Keratinocyte (primary cell): ENCODE results near the gene ZNF423. TPM values are rescaled to one million over a fixed set of nuclear protein-coding genes. Genes with fewer than 3 reads are reported as not detected.

Source experiments
- DNase-seq: peaks from one replicate; pipeline ENCODE4 v3.0.0-alpha.2; 2011; ENCODE audit warnings: low read depth, missing footprints, low spot score
- FAIRE-seq: peaks from 2 replicates; lab custom pipeline; 2011; peaks lifted over from hg19 to GRCh38; lab: Jason Lieb, UNC
- H2AFZ ChIP-seq: 2 replicates; pipeline ENCODE4 v1.6.0; 2012; ENCODE audit warnings: low read length, control low read depth, inconsistent platforms; ENCODE audit not compliant: control insufficient read depth
- H3K27ac ChIP-seq: 2 replicates; pipeline ENCODE4 v1.5.1; 2011; ENCODE audit warnings: low read length; ENCODE audit not compliant: control insufficient read depth, insufficient read depth
- H3K27me3 ChIP-seq: 3 replicates; pipeline ENCODE4 v1.6.0; 2011; ENCODE audit warnings: low read length; ENCODE audit not compliant: control insufficient read depth, insufficient read depth; ENCODE audit errors: extremely low read depth
- H3K36me3 ChIP-seq, 2 experiments: 2 replicates in 1 of 2; 3 replicates in 1 of 2; pipeline ENCODE4 v1.5.1; 2011; ENCODE audit warnings: low read length in 2 of 2, mild to moderate bottlenecking in 1 of 2; ENCODE audit not compliant: control insufficient read depth in 2 of 2, insufficient read depth in 2 of 2; ENCODE audit errors: extremely low read depth in 1 of 2
- H3K4me1 ChIP-seq: 3 replicates; pipeline ENCODE4 v1.5.1; 2011; ENCODE audit warnings: low read length; ENCODE audit not compliant: control insufficient read depth, insufficient read depth; ENCODE audit errors: extremely low read depth
- H3K4me2 ChIP-seq: 3 replicates; pipeline ENCODE4 v1.6.0; 2011; ENCODE audit warnings: low read depth, low read length; ENCODE audit not compliant: control insufficient read depth, insufficient read depth; ENCODE audit errors: extremely low read depth
- H3K4me3 ChIP-seq, 3 experiments: fragments of 200-600 bp in 1 of 3; sonication (generic) in 1 of 3; 2 replicates in 2 of 3; 3 replicates in 1 of 3; pipeline ENCODE4 v1.5.1; 2011 to 2016; ENCODE audit warnings: low read length in 3 of 3, mild to moderate bottlenecking in 3 of 3, control low read depth in 2 of 3, inconsistent platforms in 1 of 3, low read depth in 1 of 3, mixed read lengths in 1 of 3, mixed run types in 1 of 3, moderate library complexity in 1 of 3; ENCODE audit not compliant: control insufficient read depth in 2 of 3, insufficient read depth in 2 of 3; ENCODE audit errors: extremely low read depth in 1 of 3
- H3K79me2 ChIP-seq: 2 replicates; pipeline ENCODE4 v1.6.0; 2012; ENCODE audit warnings: low read length; ENCODE audit not compliant: control insufficient read depth, insufficient read depth
- H3K9ac ChIP-seq: 3 replicates; pipeline ENCODE4 v1.6.0; 2011; ENCODE audit warnings: low read length; ENCODE audit not compliant: control insufficient read depth, insufficient read depth; ENCODE audit errors: extremely low read depth
- H3K9me1 ChIP-seq: 3 replicates; pipeline ENCODE4 v1.6.0; 2011; ENCODE audit warnings: low read length; ENCODE audit not compliant: control insufficient read depth, insufficient read depth; ENCODE audit errors: extremely low read depth
- H3K9me3 ChIP-seq: 2 replicates; pipeline ENCODE4 v1.5.1; 2012; ENCODE audit warnings: low read depth, low read length; ENCODE audit not compliant: control insufficient read depth
- H4K20me1 ChIP-seq: 3 replicates; pipeline ENCODE4 v1.6.0; 2011; ENCODE audit warnings: low read length; ENCODE audit not compliant: control insufficient read depth, insufficient read depth; ENCODE audit errors: extremely low read depth
- EZH2 ChIP-seq: IDR thresholded peaks from one replicate; pipeline ENCODE4 v1.6.1; 2012; ENCODE audit warnings: inconsistent platforms, mild to moderate bottlenecking, low read length, moderate library complexity
- dilution Hi-C: fragments of 300-500 bp; cut with MboI; formaldehyde crosslinking; loops from one replicate; pipeline ENCODE4 v1.7.0; 2020; ENCODE audit warnings: low sequenced_read_pairs; ENCODE audit not compliant: extremely low pct_ligation_motif_present
- polyA plus RNA-seq, 5 experiments: library from polyadenylated mRNA; depleted of rRNA in 3 of 5; stranded (reverse) in 3 of 5; stranded (forward) in 1 of 5; unstranded in 1 of 5; fragments of >200 nt; gene quantifications; 1 replicate in 1 of 5; 2 replicates in 3 of 5; 3 replicates in 1 of 5; pipeline versions ENCODE4 v1.2.1 to v1.2.3, GENCODE V29; 2011 to 2012; ENCODE audit warnings: missing spikeins in 2 of 5, low read depth in 1 of 5, low replicate concordance in 1 of 5
- TF ChIP-seq, protein P1 (sequence below), 3 experiments: IDR thresholded peaks in 1 of 3; conservative IDR thresholded peaks in 1 of 3; optimal IDR thresholded peaks in 1 of 3; 2 replicates in 2 of 3; 3 replicates in 1 of 3; pipeline versions ENCODE3 to v1.5.1; 2011; ENCODE audit warnings: low read length in 3 of 3, mild to moderate bottlenecking in 3 of 3, moderate library complexity in 2 of 3, control low read depth in 1 of 3, inconsistent platforms in 1 of 3; ENCODE audit not compliant: insufficient read depth in 2 of 3; ENCODE audit errors: extremely low read depth in 1 of 3

ZNF423 gene
- polyA plus RNA-seq, 1 donor (not counting 4 experiments of a cell fraction or from before 2014, with no cell fraction given), result 0.05 TPM

DNA sequence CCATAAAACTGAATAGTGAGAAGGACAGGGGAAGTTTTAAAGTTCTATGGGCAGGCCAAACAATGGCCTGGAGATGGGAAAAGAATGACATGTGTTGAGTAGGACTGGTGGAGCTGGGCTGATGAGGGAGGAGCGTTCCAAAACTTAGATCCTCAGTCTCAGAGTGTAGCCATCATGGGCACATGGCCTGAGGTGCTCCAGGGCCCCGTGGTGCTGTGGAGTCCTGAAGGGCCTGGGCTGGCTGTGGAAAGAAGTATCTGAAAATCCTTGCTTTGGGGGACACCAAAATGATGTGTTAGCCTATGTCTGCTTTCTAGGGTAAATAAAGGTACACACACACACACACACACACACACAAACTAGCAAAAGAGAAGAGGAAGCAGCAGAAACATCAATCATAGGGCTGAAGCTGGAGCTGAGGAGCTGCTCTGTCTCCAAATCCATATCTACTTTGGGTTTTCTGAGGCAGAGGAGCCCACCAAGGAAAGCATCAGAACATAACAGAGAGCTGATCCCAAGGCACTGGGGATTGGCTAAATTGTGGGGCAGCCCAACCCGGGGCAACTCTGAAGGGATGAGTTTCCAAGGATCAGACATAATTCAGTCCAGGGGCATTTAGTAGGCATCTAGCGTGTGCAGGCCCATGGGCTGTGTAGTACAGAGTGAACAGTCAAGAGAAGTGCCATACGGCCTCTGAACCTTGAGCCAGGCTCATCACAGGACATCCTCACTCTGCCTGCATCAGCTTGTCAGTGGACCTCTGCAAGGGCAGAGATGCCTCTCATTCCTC is 397.1 kb downstream of the ZNF423 start:
- Histone ChIP-seq H3K4me2 (no peak overlapping the region), H3K4me1 (no peaks in the 10 kb centered on the region), H3K9ac (no peak overlapping the region), H2AFZ (no peak overlapping the region), H3K4me3 (no peak overlapping the region), H3K9me3 (no peaks in the 10 kb centered on the region), H3K36me3 (no peaks in the 10 kb centered on the region), H3K27me3 (no peaks in the 10 kb centered on the region), H3K79me2 (no peaks in the 10 kb centered on the region), H3K9me1 (no peaks in the 10 kb centered on the region), H3K27ac (no peak overlapping the region), H4K20me1 (no peaks in the 10 kb centered on the region)
- no peak for DNase-seq
- dilution Hi-C loops, result no loop called here
- TF ChIP-seq EZH2, result no peak
- TF ChIP-seq, protein P1, sequence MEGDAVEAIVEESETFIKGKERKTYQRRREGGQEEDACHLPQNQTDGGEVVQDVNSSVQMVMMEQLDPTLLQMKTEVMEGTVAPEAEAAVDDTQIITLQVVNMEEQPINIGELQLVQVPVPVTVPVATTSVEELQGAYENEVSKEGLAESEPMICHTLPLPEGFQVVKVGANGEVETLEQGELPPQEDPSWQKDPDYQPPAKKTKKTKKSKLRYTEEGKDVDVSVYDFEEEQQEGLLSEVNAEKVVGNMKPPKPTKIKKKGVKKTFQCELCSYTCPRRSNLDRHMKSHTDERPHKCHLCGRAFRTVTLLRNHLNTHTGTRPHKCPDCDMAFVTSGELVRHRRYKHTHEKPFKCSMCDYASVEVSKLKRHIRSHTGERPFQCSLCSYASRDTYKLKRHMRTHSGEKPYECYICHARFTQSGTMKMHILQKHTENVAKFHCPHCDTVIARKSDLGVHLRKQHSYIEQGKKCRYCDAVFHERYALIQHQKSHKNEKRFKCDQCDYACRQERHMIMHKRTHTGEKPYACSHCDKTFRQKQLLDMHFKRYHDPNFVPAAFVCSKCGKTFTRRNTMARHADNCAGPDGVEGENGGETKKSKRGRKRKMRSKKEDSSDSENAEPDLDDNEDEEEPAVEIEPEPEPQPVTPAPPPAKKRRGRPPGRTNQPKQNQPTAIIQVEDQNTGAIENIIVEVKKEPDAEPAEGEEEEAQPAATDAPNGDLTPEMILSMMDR (optimal IDR thresholded peaks at IDR 0.05 in 1 of 3, IDR thresholded peaks at IDR 0.05 in 1 of 3, conservative IDR thresholded peaks at IDR 0.05 in 1 of 3; ENCODE audit: extremely low read depth in 1 of 3, insufficient read depth in 2 of 3, low read length in 3 of 3), result no peak
- FAIRE-seq, result no peak

DNA sequence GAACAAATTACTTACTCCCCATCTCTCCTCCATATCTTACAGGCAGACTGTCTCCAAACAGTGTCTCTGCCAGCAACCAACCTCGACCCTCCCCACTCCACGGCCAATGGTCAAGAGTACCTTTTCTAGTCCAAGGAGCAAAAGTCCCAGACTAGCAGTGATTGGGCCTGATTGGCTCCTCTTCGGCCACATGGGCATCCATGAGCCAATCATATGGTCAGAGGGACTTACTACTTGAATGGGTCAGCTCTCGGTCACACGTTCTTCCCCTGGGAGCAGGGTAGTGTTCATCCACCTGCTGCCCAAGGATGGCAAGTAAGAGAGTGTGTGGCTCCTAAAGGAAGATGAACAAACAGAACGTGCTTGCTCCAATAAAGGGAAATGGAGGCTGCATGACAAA is 397.7 kb downstream of the ZNF423 start:
- H3K9ac ChIP-seq, result no peak overlapping the region
- no peaks in the 10 kb centered on the region for H3K9me1 ChIP-seq
- TF ChIP-seq, protein P1 (optimal IDR thresholded peaks at IDR 0.05 in 1 of 3, IDR thresholded peaks at IDR 0.05 in 1 of 3, conservative IDR thresholded peaks at IDR 0.05 in 1 of 3; ENCODE audit: extremely low read depth in 1 of 3, insufficient read depth in 2 of 3, low read length in 3 of 3), result no peak
- no peak for TF ChIP-seq EZH2
- H3K4me1 ChIP-seq, result no peaks in the 10 kb centered on the region
- H3K4me2 ChIP-seq, result no peak overlapping the region
- no peaks in the 10 kb centered on the region for H3K36me3 ChIP-seq
- no peaks in the 10 kb centered on the region for H3K27me3 ChIP-seq
- dilution Hi-C loops, result no loop called here
- no peaks in the 10 kb centered on the region for H3K79me2 ChIP-seq
- no peak for DNase-seq
- no peak for FAIRE-seq
- H2AFZ ChIP-seq, result no peak overlapping the region
- no peaks in the 10 kb centered on the region for H4K20me1 ChIP-seq
- H3K4me3 ChIP-seq, result no peak overlapping the region
- H3K9me3 ChIP-seq, result no peaks in the 10 kb centered on the region
- no peak overlapping the region for H3K27ac ChIP-seq
